ENCODE results near the gene RANBP3.

Gene RANBP3

DNA sequence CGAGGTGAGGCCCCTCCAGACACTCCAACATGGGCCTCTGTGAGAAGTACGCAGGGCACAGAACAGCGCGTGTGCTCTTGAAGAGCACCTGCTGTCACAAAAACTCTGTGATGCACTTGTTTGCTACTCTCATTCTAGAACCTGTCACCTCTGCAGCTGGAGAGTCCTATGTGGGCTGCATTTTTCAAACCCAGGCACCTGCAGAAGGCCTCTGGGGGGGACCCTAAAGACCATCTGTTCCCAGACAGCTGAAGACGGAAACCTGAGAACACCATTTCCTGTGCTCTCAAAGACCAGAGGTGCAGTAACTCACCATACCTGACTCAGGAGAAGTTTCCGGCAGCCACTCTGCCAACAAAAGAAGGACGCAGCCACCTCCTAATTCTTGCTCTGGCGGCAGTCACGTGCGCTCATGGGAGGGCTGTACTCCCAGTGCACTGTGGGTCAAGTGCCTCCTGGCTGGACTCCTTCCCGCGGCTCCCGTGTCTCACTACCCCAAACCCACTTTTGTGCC is 28.1 kb downstream of the RANBP3 start:
- DNase-seq (ENCODE audit: low read depth): peak; percentile 13

- no peak for DNase-seq (ENCODE audit: low read depth)
Measured at GRCh38 chr19:5948752-5949564, 29.0 kb downstream of the RANBP3 start.

DNA sequence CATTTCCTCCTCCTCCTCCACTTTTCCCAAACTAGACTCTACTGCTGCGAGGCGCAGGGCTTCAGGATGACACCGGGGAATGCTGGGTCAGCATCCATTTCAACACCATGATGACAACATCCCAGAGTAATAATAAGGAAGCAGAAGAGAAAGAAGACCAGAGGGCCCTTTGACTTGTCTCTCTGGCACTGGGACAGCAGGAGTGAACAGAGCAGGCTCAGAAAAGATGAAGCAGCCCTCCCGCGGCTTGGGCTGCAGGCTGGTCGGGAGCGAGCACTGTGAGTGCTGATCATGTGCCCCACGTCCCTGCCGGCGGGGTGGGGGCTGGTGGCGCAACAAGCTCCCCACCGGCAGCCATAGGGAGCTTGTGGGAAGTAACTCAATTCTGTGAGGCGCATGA is 30.5 kb downstream of the RANBP3 start:
- no peak for DNase-seq (ENCODE audit: low read depth)

DNA sequence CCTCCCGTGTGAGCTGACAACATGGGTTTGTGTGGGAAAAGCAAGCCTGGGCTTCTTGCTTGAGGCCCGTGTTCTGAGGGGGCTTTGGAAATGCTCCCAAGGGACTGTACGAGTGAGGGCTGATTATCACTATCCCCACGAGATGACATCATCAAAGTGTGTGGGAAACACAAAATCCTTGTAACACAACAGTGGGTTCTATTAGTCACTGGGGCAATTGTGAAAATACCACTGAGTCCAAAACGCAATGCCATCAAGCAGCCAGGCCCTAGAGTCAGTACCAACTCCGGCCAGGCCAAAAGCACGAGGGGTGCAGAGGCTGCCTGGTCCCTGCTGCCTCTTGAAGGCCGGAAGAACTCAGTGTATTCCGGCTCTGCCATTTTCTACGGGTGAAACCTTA is 34.3 kb downstream of the RANBP3 start:
- no peak for DNase-seq (ENCODE audit: low read depth)

- DNase-seq (ENCODE audit: low read depth): no peak
Measured at GRCh38 chr19:5943045-5943444, 34.9 kb downstream of the RANBP3 start.

DNA sequence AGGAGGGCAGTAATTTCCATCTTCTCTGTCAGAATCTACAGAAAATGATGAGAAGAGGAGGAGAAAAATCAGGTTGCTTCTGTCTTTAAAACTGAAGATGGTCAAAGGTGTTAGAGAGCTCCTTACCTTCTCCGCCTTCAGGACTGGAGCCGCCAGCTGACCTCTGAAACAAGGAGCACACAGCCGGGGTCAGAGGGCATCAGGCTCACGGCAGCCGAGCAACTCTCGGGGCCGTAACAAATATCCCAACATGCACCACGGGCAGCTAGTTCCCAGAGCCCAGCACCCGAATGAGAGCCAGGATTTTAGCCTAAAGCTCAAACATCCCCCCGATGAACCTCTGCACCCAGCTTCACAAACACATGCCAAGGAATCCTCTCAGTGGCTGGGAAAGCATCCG is 36.3 kb downstream of the RANBP3 start:
- no peak for DNase-seq (ENCODE audit: low read depth)

GRCh38 chr19:5940260-5941208 is 37.4 kb downstream of the RANBP3 start:
- DNase-seq (ENCODE audit: low read depth): no peak

DNA sequence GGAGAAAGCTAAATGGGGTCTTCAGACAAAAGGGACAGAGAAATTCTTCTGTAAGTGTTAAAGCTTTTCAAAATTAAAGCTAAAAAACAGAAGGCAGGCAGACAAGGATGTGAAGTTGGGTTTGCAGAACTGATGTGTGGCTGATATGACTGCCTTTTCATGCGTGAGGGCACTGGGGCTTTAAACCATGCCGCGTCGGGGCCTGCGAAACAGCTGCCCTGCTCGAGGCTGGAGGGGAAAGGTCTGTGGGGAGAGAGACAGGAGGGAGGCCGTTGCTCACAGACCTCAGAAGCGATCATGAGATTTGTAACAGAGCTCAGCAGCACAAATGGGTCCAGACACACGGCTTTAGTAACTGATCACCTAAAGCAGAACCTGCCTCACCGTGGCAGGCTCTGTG is 40.4 kb downstream of the RANBP3 start:
- no peak for DNase-seq (ENCODE audit: low read depth)

DNA sequence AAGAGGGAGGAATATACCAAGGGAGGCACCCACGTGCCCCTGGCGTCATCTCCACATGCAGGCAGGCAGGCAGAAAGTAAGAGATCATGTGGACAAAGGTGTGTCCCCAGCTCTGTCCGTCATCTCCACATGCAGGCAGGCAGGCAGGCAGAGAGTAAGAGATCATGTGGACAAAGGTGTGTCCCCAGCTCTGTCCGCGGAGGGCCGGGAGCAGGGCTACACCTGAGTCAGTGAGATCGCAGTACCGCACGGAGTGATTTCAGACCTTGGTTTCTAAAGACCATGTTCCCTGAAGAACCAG is 41.7 kb downstream of the RANBP3 start:
- no peak for DNase-seq (ENCODE audit: low read depth)

- no peak for DNase-seq (ENCODE audit: low read depth)
Measured at GRCh38 chr19:5935473-5936291, 42.3 kb downstream of the RANBP3 start.

GRCh38 chr19:5934774-5935472 is 43.0 kb downstream of the RANBP3 start:
- DNase-seq (ENCODE audit: low read depth): no peak

DNA sequence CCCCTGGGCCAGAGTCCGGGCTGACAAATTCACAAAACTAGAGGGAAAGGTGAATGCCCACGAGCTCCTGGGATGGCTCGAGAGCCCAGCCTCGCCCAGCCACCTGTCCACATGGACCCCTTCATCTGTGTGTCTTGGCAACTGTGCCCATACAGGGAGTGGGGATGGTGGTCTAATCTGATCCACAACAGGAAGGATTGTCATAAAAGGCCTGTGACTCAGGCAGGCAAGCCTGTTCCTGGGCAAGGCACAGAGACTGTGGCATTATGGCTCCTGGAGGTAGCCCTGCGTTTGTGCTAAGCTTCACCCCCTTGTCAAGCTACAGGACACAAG is 43.9 kb downstream of the RANBP3 start:
- DNase-seq (ENCODE audit: low read depth): no peak

DNA sequence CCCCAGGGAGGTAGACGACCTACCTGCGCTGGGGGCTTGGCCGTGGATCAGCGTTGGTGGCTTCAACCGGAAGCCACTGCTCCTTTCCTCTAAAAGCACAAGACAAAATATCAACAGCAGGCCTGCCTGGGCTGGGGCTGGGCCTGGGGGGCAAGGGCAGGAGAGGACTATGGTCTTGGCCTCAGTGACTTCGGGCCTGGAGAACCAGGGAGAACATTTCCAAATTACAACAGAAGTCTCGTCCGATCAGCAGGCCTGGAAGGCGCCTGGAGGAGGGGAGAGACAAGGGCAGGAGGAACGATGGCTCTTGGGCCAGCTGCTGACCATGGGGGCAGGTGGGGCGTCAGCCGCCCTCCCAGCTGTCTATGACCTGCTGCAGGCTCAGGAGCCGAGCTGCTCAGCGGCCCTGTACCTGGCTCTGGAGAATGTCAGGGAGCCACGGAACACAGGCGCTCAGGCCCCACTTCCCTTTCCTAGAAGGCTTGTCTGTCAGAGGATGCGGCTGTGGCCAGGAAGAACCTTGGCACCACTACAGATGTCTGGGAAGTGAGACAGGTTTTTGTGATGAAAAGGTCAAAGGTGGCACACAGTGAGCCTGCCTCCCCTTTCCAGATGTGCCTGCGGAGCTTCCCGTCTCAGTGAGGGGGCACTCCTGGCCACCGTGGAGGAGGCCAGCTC is 44.4 kb downstream of the RANBP3 start:
- no peak for DNase-seq (ENCODE audit: low read depth)

DNA sequence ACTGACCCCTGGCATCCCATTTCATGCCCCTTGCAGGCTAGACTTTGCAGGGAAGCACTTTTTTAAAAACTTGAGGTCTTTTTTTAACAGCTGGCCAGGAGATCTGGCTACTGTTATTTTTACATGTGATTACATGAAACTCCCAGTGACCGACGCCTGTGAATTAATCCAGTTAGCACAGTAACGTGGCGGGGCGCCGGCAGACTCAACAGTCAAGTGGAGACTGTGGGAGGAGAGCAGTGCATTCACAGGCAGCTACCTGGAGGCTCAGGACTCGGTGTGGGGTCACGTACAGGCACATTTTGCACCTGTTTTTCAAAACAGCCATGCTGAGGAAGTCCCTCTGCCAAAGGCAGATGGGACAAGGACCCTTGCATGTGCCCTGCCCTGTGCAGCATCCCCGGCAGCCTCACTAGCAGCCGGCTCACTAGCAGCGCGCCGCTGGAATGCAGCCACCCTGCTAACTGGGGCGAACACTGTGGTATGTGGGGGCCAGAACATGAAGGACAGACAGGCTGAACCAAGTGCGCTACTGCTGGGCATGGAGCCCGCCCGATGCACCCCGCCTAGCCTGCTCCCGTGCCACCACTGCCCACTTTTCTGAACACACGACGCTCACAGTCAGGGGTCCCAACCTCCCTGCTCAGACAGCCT is 45.2 kb downstream of the RANBP3 start:
- no peak for DNase-seq (ENCODE audit: low read depth)

- no peak for DNase-seq (ENCODE audit: low read depth)
Measured at GRCh38 chr19:5932146-5932545, 45.8 kb downstream of the RANBP3 start.

GRCh38 chr19:5931251-5931650 is 46.7 kb downstream of the RANBP3 start:
- DNase-seq (ENCODE audit: low read depth): no peak

GRCh38 chr19:5929625-5930024 is 48.3 kb downstream of the RANBP3 start:
- no peak for DNase-seq (ENCODE audit: low read depth)

- no peak for DNase-seq (ENCODE audit: low read depth)
Measured at GRCh38 chr19:5929179-5929578, 48.8 kb downstream of the RANBP3 start.

DNA sequence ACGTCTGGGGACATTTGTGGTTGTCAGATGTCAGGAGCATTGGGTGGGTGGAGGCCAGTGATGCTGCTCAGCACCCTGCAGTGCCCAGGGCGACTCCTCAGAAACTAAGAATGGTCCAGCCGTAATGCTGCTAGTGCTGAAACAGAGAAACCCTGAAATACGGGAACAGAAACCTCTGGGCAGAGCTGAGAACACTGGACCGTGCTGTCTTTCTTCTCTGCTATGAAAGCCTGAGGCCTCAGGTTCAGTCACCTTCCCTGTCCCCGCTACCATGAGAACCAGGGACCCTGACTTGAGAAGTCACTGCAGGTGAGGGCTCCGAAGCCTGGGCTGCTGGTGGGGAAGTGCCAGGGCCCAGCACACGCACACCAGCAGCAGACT is 50.5 kb downstream of the RANBP3 start:
- no peak for DNase-seq (ENCODE audit: low read depth)

DNA sequence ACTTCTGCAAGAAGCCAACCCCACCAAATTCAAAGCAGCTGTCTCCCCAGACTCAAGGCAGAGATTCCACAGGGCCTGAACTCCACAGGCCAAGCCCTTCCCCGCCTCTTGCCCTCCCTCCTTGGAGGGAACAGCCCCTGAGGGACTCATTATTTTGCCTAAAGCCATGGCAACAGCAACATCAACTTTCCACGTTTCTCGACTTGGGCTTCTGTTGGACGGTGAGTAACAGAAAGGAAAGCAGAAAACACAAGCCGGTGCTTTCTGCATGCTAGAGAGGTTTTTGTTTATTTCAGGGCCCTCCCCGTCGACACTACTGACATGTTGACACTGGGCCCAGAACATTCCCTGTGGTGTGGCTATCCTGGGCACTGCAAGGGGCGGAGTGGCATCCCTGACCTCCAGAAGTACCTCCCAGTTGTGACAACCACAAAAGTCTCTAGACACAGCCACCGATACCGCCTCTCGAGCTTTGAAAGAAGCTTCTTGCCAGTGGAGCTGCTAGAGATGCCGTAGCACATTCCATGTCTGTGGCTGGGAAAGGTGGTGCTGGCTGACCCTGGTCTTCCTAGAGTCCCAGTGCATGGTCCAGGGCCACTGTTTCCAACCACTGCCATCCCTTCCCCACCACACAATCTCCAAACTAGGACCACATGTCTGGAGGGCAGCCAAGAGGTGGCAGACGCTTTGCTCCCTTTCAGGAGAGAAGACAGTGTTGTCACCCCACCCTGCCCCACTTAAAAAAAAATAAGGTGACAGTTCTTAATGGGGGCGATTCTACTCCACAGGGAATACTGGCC is 51.1 kb downstream of the RANBP3 start:
- no peak for DNase-seq (ENCODE audit: low read depth)

Data from T-helper 22 cell (primary cell).